IMR-90 (cell line): ENCODE data around the gene KPTN. TPM values are rescaled to one million over a fixed set of nuclear protein-coding genes. Genes with fewer than 3 reads are reported as not detected.

Experiments
- ATAC-seq: fragments of 200-7000 bp; cut with Tn5 transposase; 2 replicates; pipeline ENCODE4 v1.9.1; 2020; ENCODE audit warnings: low read depth, mild to moderate bottlenecking, moderate library complexity
- BruUV-seq: library from RNA; stranded (reverse); fragments of 400-500 nt; replicated peaks from 2 replicates; lab custom pipeline; 2021; lab: Mats Ljungman, UMichigan
- CTCF ChIA-PET: fragments of 300-600 bp; formaldehyde crosslinking; extraction: SDS; loops from one replicate; lab custom pipeline; 2021; ENCODE audit warnings: antibody characterized with exemption; lab: Yijun Ruan, JAX
- POLR2A ChIA-PET: fragments of 300-600 bp; sonication (Branson Sonifier 250); formaldehyde crosslinking; loops from one replicate; lab custom pipeline; 2022; ENCODE audit warnings: antibody characterized with exemption; ENCODE audit not compliant: unreplicated experiment; lab: Charles Lee
- DNase-seq: peaks from one replicate; pipeline ENCODE4 v3.0.0; 2013
- H2AFZ ChIP-seq: replicated peaks from 2 replicates; pipeline ENCODE3; 2013; ENCODE audit warnings: low read length, mild to moderate bottlenecking; ENCODE audit not compliant: poor library complexity
- H2AK5ac ChIP-seq: 2 replicates; pipeline ENCODE4 v1.6.1; 2013; ENCODE audit warnings: low read depth, low read length, inconsistent platforms
- H2AK9ac ChIP-seq: replicated peaks from 2 replicates; pipeline ENCODE3; 2013; ENCODE audit warnings: mild to moderate bottlenecking, low read depth, low read length, moderate library complexity; ENCODE audit not compliant: poor library complexity
- H2BK120ac ChIP-seq: 2 replicates; pipeline ENCODE4 v1.6.1; 2013; ENCODE audit warnings: low read depth, low read length, inconsistent platforms
- H2BK15ac ChIP-seq: 3 replicates; pipeline ENCODE4 v1.6.1; 2013; ENCODE audit warnings: low read depth, low read length, inconsistent platforms
- H2BK20ac ChIP-seq: 2 replicates; pipeline ENCODE4 v1.6.1; 2013; ENCODE audit warnings: low read depth, mild to moderate bottlenecking, inconsistent platforms, low read length, moderate library complexity
- H2BK5ac ChIP-seq: 2 replicates; pipeline ENCODE4 v1.6.1; 2013; ENCODE audit warnings: mild to moderate bottlenecking, low read depth, low read length, inconsistent platforms; ENCODE audit not compliant: poor library complexity, severe bottlenecking
- H3K14ac ChIP-seq: replicated peaks from 2 replicates; pipeline ENCODE4 v1.6.1; 2013; ENCODE audit warnings: low read depth, low read length, inconsistent platforms
- H3K18ac ChIP-seq: 2 replicates; pipeline ENCODE4 v1.6.1; 2013; ENCODE audit warnings: low read depth, low read length, control low read depth
- H3K23ac ChIP-seq: 2 replicates; pipeline ENCODE4 v1.6.1; 2013; ENCODE audit warnings: low read depth, low read length, inconsistent platforms
- H3K27ac ChIP-seq: 2 replicates; pipeline ENCODE4 v1.5.1; 2013; ENCODE audit warnings: mild to moderate bottlenecking, control low read depth, low read length; ENCODE audit not compliant: insufficient read depth
- H3K27me3 ChIP-seq: 2 replicates; pipeline ENCODE4 v1.6.1; 2013; ENCODE audit warnings: low read length; ENCODE audit not compliant: control insufficient read depth, insufficient read depth
- H3K36me3 ChIP-seq: 2 replicates; pipeline ENCODE4 v1.6.1; 2013; ENCODE audit warnings: low read length, mixed read lengths; ENCODE audit not compliant: control insufficient read depth, insufficient read depth
- H3K4ac ChIP-seq: 2 replicates; pipeline ENCODE4 v1.6.1; 2013; ENCODE audit warnings: low read depth, low read length, inconsistent platforms
- H3K4me1 ChIP-seq: 2 replicates; pipeline ENCODE4 v1.6.1; 2013; ENCODE audit warnings: low read length, mixed read lengths; ENCODE audit not compliant: control insufficient read depth, insufficient read depth
- H3K4me2 ChIP-seq: 2 replicates; pipeline ENCODE4 v1.6.1; 2013; ENCODE audit warnings: low read depth, mild to moderate bottlenecking, control low read depth, low read length, moderate library complexity
- H3K4me3 ChIP-seq: 2 replicates; pipeline ENCODE4 v1.5.1; 2013; ENCODE audit warnings: low read depth, mild to moderate bottlenecking, control low read depth, low read length, moderate library complexity; ENCODE audit not compliant: insufficient read depth
- H3K56ac ChIP-seq: 2 replicates; pipeline ENCODE4 v1.6.1; 2013; ENCODE audit warnings: low read length, inconsistent platforms; ENCODE audit not compliant: insufficient read depth; ENCODE audit errors: extremely low read depth
- H3K79me1 ChIP-seq, 2 experiments: 2 replicates each; pipeline ENCODE4 v1.6.1; 2013; ENCODE audit warnings: low read length in 2 of 2, inconsistent platforms in 1 of 2, low read depth in 1 of 2
- H3K9ac ChIP-seq: 2 replicates; pipeline ENCODE4 v1.6.1; 2013; ENCODE audit warnings: low read depth, low read length, control low read depth
- H3K9me1 ChIP-seq: 2 replicates; pipeline ENCODE4 v1.6.1; 2013; ENCODE audit warnings: low read length, inconsistent platforms; ENCODE audit not compliant: insufficient read depth
- H3K9me3 ChIP-seq: 2 replicates; pipeline ENCODE4 v1.6.1; 2013; ENCODE audit warnings: low read length; ENCODE audit not compliant: control insufficient read depth, insufficient read depth
- H4K20me1 ChIP-seq: 2 replicates; pipeline ENCODE4 v1.6.1; 2013; ENCODE audit warnings: low read length, inconsistent platforms; ENCODE audit not compliant: insufficient read depth
- H4K5ac ChIP-seq: 2 replicates; pipeline ENCODE4 v1.6.1; 2013; ENCODE audit warnings: mild to moderate bottlenecking, low read depth, low read length, control low read depth
- H4K8ac ChIP-seq, 2 experiments: 2 replicates each; pipeline ENCODE4 v1.6.1; 2013; ENCODE audit warnings: low read depth in 2 of 2, low read length in 2 of 2, control low read depth in 1 of 2, inconsistent platforms in 1 of 2
- H4K91ac ChIP-seq: 2 replicates; pipeline ENCODE4 v1.6.1; 2013; ENCODE audit warnings: low read depth, low read length, inconsistent platforms; ENCODE audit not compliant: insufficient read depth
- MAFK ChIP-seq: IDR thresholded peaks from 2 replicates; pipeline ENCODE4 v1.6.1; 2012; ENCODE audit warnings: low read depth, low read length, improper control_type of control experiment
- POLR2A ChIP-seq: IDR thresholded peaks from 2 replicates; pipeline ENCODE4 v1.6.1; 2012; ENCODE audit warnings: mild to moderate bottlenecking, low read depth, low read length
- WGBS, 2 experiments: methylation state at CpG; one replicate each; pipeline versions ENCODE4 v1.1.5 to v1.1.7; 2013; ENCODE audit warnings: missing lambda C conversion rate in 2 of 2; ENCODE audit not compliant: insufficient read length in 1 of 2; ENCODE audit errors: extremely low coverage in 2 of 2; 5-methylcytosine and 5-hydroxymethylcytosine counted together
- dilution Hi-C: fragments of 300-500 bp; cut with HindIII; formaldehyde crosslinking; loops from one replicate; pipeline ENCODE4 v1.14.3; 2018; ENCODE audit warnings: low sequenced_read_pairs; ENCODE audit not compliant: unreplicated experiment
- in situ Hi-C: fragments of 300-500 bp; cut with MboI; formaldehyde crosslinking; loops from 3 replicates; pipeline ENCODE4 v1.14.3; 2019; ENCODE audit warnings: low sequenced_read_pairs, inconsistent platforms, mixed read lengths
- intact Hi-C: fragments of 100-400 bp; cut with micrococcal nuclease; formaldehyde crosslinking; loops from 2 replicates; pipeline ENCODE4 v1.10.0; 2022
- polyA plus RNA-seq, 3 experiments: library from polyadenylated mRNA; depleted of rRNA; stranded (reverse); fragments of >200 nt; gene quantifications; 2 replicates each; pipeline ENCODE4 v1.2.3, GENCODE V29; 2012; ENCODE audit warnings: low replicate concordance in 1 of 3
- total RNA-seq: library from RNA; depleted of rRNA; stranded (reverse); fragments of >200 nt; gene quantifications from 2 replicates; pipeline ENCODE4 v1.2.3, GENCODE V29; 2012

KPTN gene
- total and polyA plus RNA-seq, 2 of the 4 experiments (the other 2 are of a cell fraction), result 4.1 to 15.4 TPM

DNA sequence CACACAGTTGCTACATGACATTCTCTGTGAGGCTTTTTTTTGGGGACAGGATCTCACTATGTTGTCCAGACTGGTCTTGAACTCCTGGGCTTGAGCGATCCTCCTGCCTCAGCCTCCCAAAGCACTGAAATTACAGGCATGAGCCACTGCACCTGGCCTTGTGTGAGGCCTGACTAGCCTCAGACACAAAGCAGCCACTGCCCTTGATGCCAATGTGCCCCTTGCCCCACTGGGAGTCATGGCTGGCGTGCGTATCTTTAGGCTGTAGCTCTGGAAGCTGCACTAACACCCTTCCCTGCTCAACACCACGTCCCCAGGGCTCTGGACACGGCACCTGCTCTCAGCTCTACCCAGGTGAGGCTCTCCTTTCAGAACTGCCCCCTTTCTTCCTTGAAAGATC is 14.5 kb upstream of the KPTN start:
- no peak overlapping the region for H3K9ac ChIP-seq
- in situ Hi-C loops (no loop called here), dilution Hi-C loops (no loop called here), intact Hi-C loops (no loop called here)
- BruUV-seq, result no TSS peak
- H3K56ac ChIP-seq, result no peak overlapping the region
- H2BK15ac ChIP-seq, result no peak overlapping the region
- no peak overlapping the region for H3K23ac ChIP-seq
- H2AFZ ChIP-seq, result no peak overlapping the region
- no peak overlapping the region for H3K18ac ChIP-seq
- no peak overlapping the region for H3K27ac ChIP-seq
- H4K20me1 ChIP-seq, result peaks cover 27% of the 10 kb centered on the region
- H3K9me1 ChIP-seq, result 0 out of 2 replicates have a peak, but pooled peaks cover 3% of the 10 kb centered on the region
- no peak overlapping the region for H4K91ac ChIP-seq
- H2AK9ac ChIP-seq, result no peak overlapping the region
- H3K4ac ChIP-seq, result no peak overlapping the region
- ChIA-PET POLR2A (no interaction called here), CTCF (no interaction called here)
- H2BK120ac ChIP-seq, result no peak overlapping the region
- TF ChIP-seq MAFK (no peak), POLR2A (no peak)
- no peaks in the 10 kb centered on the region for H3K4me1 ChIP-seq
- no peak overlapping the region for H2AK5ac ChIP-seq
- H2BK5ac ChIP-seq, result no peak overlapping the region
- peaks cover 4 to 39% of the 10 kb centered on the region in 2 experiments for H3K79me1 ChIP-seq
- H3K36me3 ChIP-seq, result peaks cover 50% of the 10 kb centered on the region
- no peaks in the 10 kb centered on the region for H3K9me3 ChIP-seq
- H4K5ac ChIP-seq, result no peak overlapping the region
- WGBS, 2 experiments, result 86% methylated on average over 2 of the region's 5 CpGs; no CpG with 5 or more reads in 1 of the 2 experiments
- H4K8ac ChIP-seq, result no peak overlapping the region
- DNase-seq (no peak), ATAC-seq (no peak)
- H2BK20ac ChIP-seq, result no peak overlapping the region
- H3K14ac ChIP-seq, result no peak overlapping the region
- no peak overlapping the region for H3K4me3 ChIP-seq
- no peaks in the 10 kb centered on the region for H3K27me3 ChIP-seq
- no peak overlapping the region for H3K4me2 ChIP-seq
